Measurements from ENCODE around the gene MACROD1.

Gene MACROD1

DNA sequence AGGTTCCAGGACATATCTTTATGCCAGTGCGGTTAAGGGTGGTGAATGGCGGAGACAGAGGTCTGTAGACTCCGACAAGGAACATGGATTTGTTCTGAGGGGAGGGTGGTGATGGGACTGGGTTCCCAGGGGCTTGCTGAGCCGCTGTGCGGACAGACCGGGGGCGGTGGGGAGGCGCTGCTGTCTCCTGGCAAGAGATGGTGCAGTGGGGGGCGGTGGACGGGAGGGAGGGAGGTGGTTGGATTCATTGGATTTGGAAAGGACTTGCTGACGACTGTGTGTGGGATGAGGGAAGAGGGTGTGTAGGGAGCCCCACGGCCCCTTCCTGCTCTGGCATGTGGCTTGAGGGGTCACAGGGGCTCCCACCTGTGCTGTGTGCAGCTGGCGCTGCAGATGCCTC, 87.0 kb downstream of the MACROD1 start:
- H3K4me3 ChIP-seq (ENCODE audit: low read depth, low read length), result no peak overlapping the region

GRCh38 chr11:64078284-64078683, 87.6 kb downstream of the MACROD1 start:
- H3K4me3 ChIP-seq (ENCODE audit: low read depth, low read length), result no peak overlapping the region

DNA sequence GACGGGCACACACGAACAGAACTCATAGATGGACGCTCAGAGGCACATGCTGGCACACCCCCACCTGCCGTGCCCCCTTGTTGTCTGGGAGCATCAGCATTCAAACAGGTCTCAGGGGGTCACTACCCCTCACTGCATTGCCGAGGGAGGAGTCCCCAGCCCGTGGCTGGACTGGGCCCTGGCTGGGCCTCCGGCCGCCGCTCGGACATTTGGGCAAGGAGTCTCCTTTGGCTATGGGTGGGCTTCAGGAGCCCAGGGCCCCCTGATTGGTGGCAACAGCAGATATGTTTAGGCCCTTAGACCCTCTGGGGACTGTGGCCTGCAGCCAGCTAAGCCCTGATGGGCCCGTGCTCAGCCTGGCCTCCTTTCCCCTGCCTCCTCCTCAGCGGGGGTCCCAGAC, 88.3 kb downstream of the MACROD1 start:
- no peak overlapping the region for H3K4me3 ChIP-seq (ENCODE audit: low read depth, low read length)

DNA sequence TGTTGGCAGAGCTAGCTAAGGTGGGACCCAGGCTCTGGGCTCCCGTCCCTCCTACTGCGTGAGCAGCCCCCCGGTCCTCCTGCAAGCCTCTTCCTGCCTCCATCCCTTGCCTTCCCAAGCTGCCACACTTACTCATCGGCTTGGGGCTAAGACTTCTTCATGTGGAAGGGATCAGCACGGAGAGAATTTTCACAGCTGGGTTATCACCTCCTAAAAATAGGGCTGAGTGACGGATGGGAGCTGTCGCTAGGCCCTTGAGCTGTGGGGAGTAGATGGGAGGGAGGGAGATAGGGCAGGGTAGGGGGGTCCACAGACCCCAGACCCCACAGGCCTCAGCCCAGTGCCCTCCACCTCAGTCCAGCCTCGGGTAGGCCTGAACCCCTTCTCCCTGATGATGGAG, 89.2 kb downstream of the MACROD1 start:
- H3K4me3 ChIP-seq (ENCODE audit: low read depth, low read length), result no peak overlapping the region

DNA sequence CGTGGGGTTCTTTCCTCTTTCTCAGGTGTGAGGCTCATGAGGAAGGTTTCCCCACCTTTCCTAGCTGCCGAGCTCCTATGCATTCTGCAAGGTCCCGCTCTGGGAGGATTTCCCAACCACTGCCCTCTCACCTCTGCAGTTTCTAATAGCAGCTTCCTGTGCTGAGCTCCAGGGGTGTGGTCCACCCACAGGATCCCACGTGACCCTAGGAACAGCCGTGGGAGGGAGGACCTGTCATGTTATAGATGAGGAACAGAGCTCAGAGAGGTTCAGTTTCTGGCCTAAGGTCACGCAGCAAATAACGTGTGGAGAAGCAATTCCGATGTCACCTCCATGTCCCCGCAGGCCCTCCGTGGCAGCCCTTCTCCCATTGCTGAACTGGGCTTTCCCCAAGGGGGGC, 91.7 kb downstream of the MACROD1 start:
- no peak overlapping the region for H3K4me3 ChIP-seq (ENCODE audit: low read depth, low read length)

- no peak overlapping the region for H3K4me3 ChIP-seq (ENCODE audit: low read depth, low read length)
Observed at GRCh38 chr11:64073542-64073941, 92.4 kb downstream of the MACROD1 start.

- H3K4me3 ChIP-seq (ENCODE audit: low read depth, low read length), result no peak overlapping the region
Observed at GRCh38 chr11:64072871-64073270, 93.0 kb downstream of the MACROD1 start.

GRCh38 chr11:64072403-64072802, 93.5 kb downstream of the MACROD1 start:
- H3K4me3 ChIP-seq (ENCODE audit: low read depth, low read length), result no peak overlapping the region

DNA sequence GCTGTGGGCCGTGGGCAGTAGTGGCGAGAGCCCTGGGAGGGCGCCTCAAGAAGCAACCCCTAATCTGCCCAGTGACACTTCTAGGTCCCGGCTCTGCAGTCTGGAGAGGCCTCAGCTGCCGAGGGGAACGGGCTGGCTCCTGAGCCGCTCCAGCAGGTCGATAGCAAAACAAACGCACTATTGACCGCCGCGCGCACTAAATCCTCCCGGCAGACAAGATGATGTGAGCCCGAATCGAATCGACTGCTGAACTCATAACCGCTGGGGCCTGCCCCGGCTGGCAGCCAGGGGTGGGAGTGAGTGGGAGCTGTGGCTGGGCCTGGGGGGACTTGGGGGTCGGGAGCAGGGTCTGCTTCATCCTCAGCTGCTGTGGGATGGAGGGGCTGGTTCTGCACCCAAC, 94.1 kb downstream of the MACROD1 start:
- no peak overlapping the region for H3K4me3 ChIP-seq (ENCODE audit: low read depth, low read length)

GRCh38 chr11:64070314-64070681, 95.6 kb downstream of the MACROD1 start:
- no peak overlapping the region for H3K4me3 ChIP-seq (ENCODE audit: low read depth, low read length)

- no peak overlapping the region for H3K4me3 ChIP-seq (ENCODE audit: low read depth, low read length)
Observed at GRCh38 chr11:64069401-64070313, 96.3 kb downstream of the MACROD1 start.

GRCh38 chr11:64068705-64069400, 97.1 kb downstream of the MACROD1 start:
- no peak overlapping the region for H3K4me3 ChIP-seq (ENCODE audit: low read depth, low read length)

DNA sequence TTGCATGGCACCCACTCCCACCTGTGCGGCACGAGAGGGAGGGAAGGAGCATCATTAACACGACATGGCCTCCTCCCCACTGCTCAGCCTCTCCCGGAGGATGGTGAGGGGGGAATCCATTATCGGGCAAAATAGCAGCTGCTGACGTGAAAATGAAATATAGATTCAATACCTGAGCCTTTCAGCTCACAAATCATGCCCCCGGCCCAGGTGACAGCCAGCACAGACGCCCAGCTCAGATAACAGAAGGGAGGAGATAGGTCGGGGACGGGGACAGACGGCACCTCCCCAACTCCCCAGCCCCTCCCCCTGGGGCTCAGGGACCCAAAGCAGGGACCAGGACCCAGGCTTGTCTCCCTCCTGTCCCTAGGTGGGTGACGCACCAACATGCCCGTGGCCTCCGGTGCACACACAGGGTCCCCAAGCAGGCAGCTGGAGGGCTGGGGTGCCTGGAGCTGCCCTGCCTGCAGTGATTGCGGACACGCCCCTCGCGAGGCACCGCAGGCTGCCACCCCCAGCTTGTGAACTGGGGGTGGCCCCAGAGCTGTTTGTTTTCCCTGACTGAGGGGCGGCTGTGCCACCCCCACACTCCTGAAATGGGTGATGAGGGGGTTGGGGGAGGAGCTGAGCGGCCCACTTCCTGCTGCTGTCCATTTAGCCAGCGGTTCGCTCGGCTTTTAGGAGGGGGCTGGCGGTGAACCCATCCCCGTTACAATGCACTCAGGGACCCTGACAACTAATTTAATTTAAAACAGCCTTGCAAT, 98.5 kb downstream of the MACROD1 start:
- no peak overlapping the region for H3K4me3 ChIP-seq (ENCODE audit: low read depth, low read length)

DNA sequence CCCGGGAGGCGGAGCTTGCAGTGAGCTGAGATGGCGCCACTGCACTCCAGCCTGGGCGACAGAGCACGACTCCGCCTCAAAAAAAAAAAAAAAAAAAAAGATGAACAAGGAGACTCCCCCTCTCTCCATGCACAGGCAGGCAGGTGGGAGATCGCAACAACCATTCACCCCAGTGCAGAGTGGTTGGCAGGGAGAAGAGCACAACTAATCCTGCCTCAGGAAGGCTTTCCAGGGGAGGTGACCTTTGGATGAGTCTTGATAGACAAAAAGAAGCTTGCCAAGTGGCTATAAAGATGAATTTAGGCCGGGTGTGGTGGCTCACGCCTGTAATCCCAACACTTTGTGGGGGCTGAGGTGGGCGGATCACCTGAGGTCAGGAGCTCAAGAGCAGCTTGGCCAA, 100.2 kb downstream of the MACROD1 start:
- no peak overlapping the region for H3K4me3 ChIP-seq (ENCODE audit: low read depth, low read length)

GRCh38 chr11:64065141-64065465, 100.8 kb downstream of the MACROD1 start:
- no peak overlapping the region for H3K4me3 ChIP-seq (ENCODE audit: low read depth, low read length)

DNA sequence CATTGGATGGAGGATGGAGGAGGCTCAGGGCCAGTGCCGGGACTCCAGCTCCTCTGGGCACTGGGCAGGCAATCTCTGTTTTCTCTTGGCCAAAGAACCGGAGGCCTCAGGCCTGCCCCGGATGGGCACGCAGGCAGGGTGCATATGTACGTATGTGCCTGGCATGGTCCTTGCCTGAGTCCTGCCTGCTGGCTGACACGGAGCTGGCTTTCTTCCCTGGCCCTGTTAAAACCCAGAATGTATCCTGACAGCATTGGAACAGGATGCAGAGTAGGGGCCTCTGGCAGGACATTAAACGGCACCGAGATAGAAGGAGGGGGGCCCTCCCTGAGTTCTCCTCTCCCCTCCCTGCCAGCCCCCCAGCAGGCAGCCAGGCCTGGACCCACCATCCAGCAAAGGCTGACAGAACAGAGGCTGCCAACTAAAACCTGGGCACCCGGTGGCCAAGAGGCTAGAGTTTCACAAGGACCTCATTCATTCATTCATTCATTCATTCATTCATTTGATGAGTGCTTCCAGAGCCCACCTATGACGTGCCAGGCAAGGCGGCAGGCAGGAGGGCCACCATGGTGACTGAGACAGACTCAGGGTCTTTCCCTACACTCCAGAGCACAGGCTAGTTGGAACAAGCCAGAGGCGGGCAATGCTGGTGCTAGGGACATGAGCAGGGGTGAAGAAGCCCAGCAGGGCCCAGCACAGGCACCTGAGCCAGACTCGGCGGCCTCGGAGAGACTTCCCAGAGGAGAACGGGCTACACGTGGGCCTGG, 101.4 kb downstream of the MACROD1 start:
- no peak overlapping the region for H3K4me3 ChIP-seq (ENCODE audit: low read depth, low read length)

DNA sequence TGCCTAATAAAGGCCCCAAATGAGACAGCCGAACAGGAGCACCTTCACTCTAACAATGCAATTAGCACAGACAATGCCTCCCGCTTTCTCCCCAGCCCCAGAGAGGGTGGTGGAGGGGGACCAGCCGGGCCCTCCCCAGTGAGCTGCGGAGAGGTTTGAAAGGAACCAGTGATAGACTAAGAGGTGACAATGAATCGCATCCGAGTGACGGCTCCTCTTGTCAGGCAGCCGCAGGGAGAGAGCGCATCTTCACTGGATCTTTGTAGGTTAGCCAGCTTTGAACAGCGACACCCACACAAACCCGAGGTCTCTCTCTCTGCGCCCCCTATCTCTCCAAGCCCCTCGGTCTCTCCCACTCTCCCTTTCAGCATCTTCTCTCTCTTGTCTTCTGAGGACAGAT, 102.1 kb downstream of the MACROD1 start:
- no peak overlapping the region for H3K4me3 ChIP-seq (ENCODE audit: low read depth, low read length)

GRCh38 chr11:64062185-64063039, 103.5 kb downstream of the MACROD1 start:
- H3K4me3 ChIP-seq (ENCODE audit: low read depth, low read length), result no peak overlapping the region

DNA sequence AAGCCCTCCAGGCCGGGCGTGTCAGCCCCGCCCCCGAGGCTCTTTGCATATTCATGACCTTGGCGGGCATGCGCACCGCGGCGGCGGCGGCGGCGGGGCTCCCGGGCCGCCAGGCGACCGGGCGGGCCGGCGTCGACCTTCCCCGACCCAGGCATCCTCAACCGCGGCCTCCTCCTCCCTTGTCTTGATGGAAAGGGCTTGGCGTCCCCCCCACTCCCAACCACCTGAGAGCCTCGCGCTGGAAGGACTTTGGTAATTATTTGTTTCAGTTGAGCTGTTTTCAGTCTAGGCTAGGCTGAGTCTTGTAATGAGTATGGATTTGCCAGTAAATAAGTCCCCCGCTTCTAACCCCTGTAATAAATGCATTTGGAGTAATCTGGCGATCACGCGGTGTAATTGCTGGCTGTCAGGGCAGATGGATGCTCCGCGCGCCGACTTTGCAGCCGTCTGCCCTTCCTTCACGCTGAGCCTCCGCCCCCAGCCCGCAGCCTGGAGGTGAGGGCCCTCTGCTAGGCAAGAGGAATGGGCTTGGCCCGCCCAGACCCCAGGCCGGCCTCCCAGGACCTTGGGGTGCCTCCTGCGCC, 105.0 kb downstream of the MACROD1 start:
- H3K4me3 ChIP-seq (ENCODE audit: low read depth, low read length), result peak overlapping the region; percentile 24

All from iPS-11a (cell line).